CMK (cell line): ENCODE measurements around the gene NTMT2.

Experiments used
- DNase-seq: peaks from one replicate; pipeline ENCODE4 v3.0.0-alpha.2; 2010; ENCODE audit warnings: low read depth

Gene NTMT2

GRCh38 chr1:170210142-170210541 is 64.4 kb downstream of the NTMT2 start:
- no peak for DNase-seq

- DNase-seq = no peak
These were observed 67.8 kb downstream of the NTMT2 start for GRCh38 chr1:170213596-170213995.

GRCh38 chr1:170214117-170215032 is 68.6 kb downstream of the NTMT2 start:
- no peak for DNase-seq

- no peak for DNase-seq
These were observed 69.5 kb downstream of the NTMT2 start for GRCh38 chr1:170215072-170215885.

GRCh38 chr1:170217517-170218256 is 71.9 kb downstream of the NTMT2 start:
- DNase-seq = no peak

GRCh38 chr1:170218257-170218650 is 72.5 kb downstream of the NTMT2 start:
- DNase-seq = no peak
